Smooth muscle cell (in vitro differentiated cells): ENCODE measurements around the gene CLEC3B. TPM values are rescaled to one million over a fixed set of nuclear protein-coding genes. Genes with fewer than 3 reads are reported as not detected.
A peak's percentile ranks its signal among the peaks of the same experiment; 100 is the strongest.

ENCODE experiments used
- DNase-seq: peaks from one replicate; lab custom pipeline; 2025; ENCODE audit not compliant: unreplicated experiment; lab: John Stamatoyannopoulos, UW
- H2AFZ ChIP-seq: fragments of 200-600 bp; sonication (generic); 2 replicates; pipeline ENCODE4 v1.6.0; 2016; ENCODE audit warnings: antibody characterized with exemption, low read depth, mild to moderate bottlenecking
- H3F3A ChIP-seq: fragments of 200-600 bp; sonication (generic); 2 replicates; pipeline ENCODE4 v1.6.0; 2017; ENCODE audit warnings: antibody characterized with exemption, low read depth
- H3K27ac ChIP-seq: fragments of 200-600 bp; sonication (generic); 2 replicates; pipeline ENCODE4 v1.5.1; 2016; ENCODE audit warnings: low read depth, mild to moderate bottlenecking
- H3K27me3 ChIP-seq: fragments of 200-600 bp; sonication (generic); 2 replicates; pipeline ENCODE4 v1.6.1; 2016; ENCODE audit warnings: low read depth, mild to moderate bottlenecking
- H3K36me3 ChIP-seq: fragments of 200-600 bp; sonication (generic); 2 replicates; pipeline ENCODE4 v1.5.1; 2016; ENCODE audit warnings: low read depth
- H3K4me1 ChIP-seq: fragments of 200-600 bp; sonication (generic); 2 replicates; pipeline ENCODE4 v1.5.1; 2016; ENCODE audit warnings: low read depth
- H3K4me2 ChIP-seq: fragments of 200-600 bp; sonication (generic); 2 replicates; pipeline ENCODE4 v1.6.0; 2016; ENCODE audit warnings: mild to moderate bottlenecking
- H3K4me3 ChIP-seq: fragments of 200-600 bp; sonication (generic); 2 replicates; pipeline ENCODE4 v1.5.1; 2016; ENCODE audit warnings: mild to moderate bottlenecking
- H3K79me2 ChIP-seq: fragments of 200-600 bp; sonication (generic); 2 replicates; pipeline ENCODE4 v1.6.0; 2016; ENCODE audit warnings: low read depth, mild to moderate bottlenecking
- H3K9ac ChIP-seq: fragments of 200-600 bp; sonication (generic); 2 replicates; pipeline ENCODE4 v1.6.0; 2016; ENCODE audit warnings: low read depth
- H3K9me3 ChIP-seq: fragments of 200-600 bp; sonication (generic); replicated peaks from 2 replicates; pipeline ENCODE4 v1.5.1; 2016; ENCODE audit warnings: low read depth
- H4K20me1 ChIP-seq: fragments of 200-600 bp; sonication (generic); 2 replicates; pipeline ENCODE4 v1.6.0; 2016; ENCODE audit warnings: low read depth
- CTCF ChIP-seq: fragments of 200-600 bp; sonication (generic); IDR thresholded peaks from 2 replicates; pipeline ENCODE4 v1.5.1; 2017; ENCODE audit warnings: borderline replicate concordance, mild to moderate bottlenecking, antibody characterized with exemption; ENCODE audit not compliant: insufficient read depth, poor library complexity, severe bottlenecking
- WGBS: methylation state at CpG from one replicate; pipeline ENCODE4 v1.1.7; 2016; ENCODE audit warnings: low lambda C conversion rate; 5-methylcytosine and 5-hydroxymethylcytosine counted together
- polyA plus RNA-seq: library from polyadenylated mRNA; unstranded; fragments of >200 nt; fragmentation: Nextera tagmentation; extraction: Ambion mirVana; gene quantifications from 2 replicates; pipeline ENCODE4 v1.2.1, GENCODE V29; 2016
- total RNA-seq: library from RNA; depleted of rRNA; stranded (reverse); fragments of >200 nt; gene quantifications from 2 replicates; pipeline ENCODE4 v1.2.3, GENCODE V29; 2014

CLEC3B gene
- total and polyA plus RNA-seq, 2 experiments from 2014 or later, result not detected

- 9% methylated on average over 7 of the region's 7 CpGs for WGBS
- H2AFZ ChIP-seq, result no peak overlapping the region
- no peaks in the 10 kb centered on the region for H3K36me3 ChIP-seq
- H3K4me1 ChIP-seq, result peaks cover 4% of the 10 kb centered on the region
- no peaks in the 10 kb centered on the region for H3K27me3 ChIP-seq
- no peaks in the 10 kb centered on the region for H3K9me3 ChIP-seq
- H3F3A ChIP-seq, result peaks cover 33% of the 10 kb centered on the region
- peak overlapping the region; percentile 40 for H3K9ac ChIP-seq
- TF ChIP-seq CTCF, result no peak
- H4K20me1 ChIP-seq, result no peaks in the 10 kb centered on the region
- no peak overlapping the region for H3K4me3 ChIP-seq
- H3K79me2 ChIP-seq, result no peaks in the 10 kb centered on the region
- peak overlapping the region; percentile 66 for H3K4me2 ChIP-seq
- DNase-seq, result no peak
- peak overlapping the region; percentile 89 for H3K27ac ChIP-seq
Observed at GRCh38 chr3:45011756-45012508, 14.2 kb upstream of the CLEC3B start.

GRCh38 chr3:45012577-45012976, 13.5 kb upstream of the CLEC3B start:
- no peak overlapping the region for H2AFZ ChIP-seq
- peak overlapping the region; percentile 66 for H3K4me2 ChIP-seq
- no peaks in the 10 kb centered on the region for H3K79me2 ChIP-seq
- H3K9ac ChIP-seq, result no peak overlapping the region
- H3K4me1 ChIP-seq, result peaks cover 4% of the 10 kb centered on the region
- DNase-seq, result no peak
- H4K20me1 ChIP-seq, result no peaks in the 10 kb centered on the region
- no peaks in the 10 kb centered on the region for H3K36me3 ChIP-seq
- H3K9me3 ChIP-seq, result no peaks in the 10 kb centered on the region
- peak overlapping the region; percentile 89 for H3K27ac ChIP-seq
- no peaks in the 10 kb centered on the region for H3K27me3 ChIP-seq
- peaks cover 33% of the 10 kb centered on the region for H3F3A ChIP-seq
- 95% methylated on average over 4 of the region's 4 CpGs for WGBS
- H3K4me3 ChIP-seq, result no peak overlapping the region
- TF ChIP-seq CTCF, result no peak

GRCh38 chr3:45016916-45017315, 9.2 kb upstream of the CLEC3B start:
- WGBS, result 68% methylated on average over 2 of the region's 2 CpGs
- DNase-seq, result no peak

More at GRCh38 chr3:45016916-45017315, 9.2 kb upstream of the CLEC3B start:
- Histone ChIP-seq H3K79me2 (no peaks in the 10 kb centered on the region), H4K20me1 (no peaks in the 10 kb centered on the region), H3K27me3 (no peaks in the 10 kb centered on the region), H3K4me1 (no peaks in the 10 kb centered on the region), H3K9me3 (no peaks in the 10 kb centered on the region), H3K4me2 (no peak overlapping the region), H2AFZ (no peak overlapping the region), H3K27ac (no peak overlapping the region), H3K4me3 (no peak overlapping the region), H3K36me3 (no peaks in the 10 kb centered on the region), H3K9ac (no peak overlapping the region), H3F3A (peaks cover 10% of the 10 kb centered on the region)
- TF ChIP-seq CTCF, result no peak
